Activated CD8-positive, alpha-beta T cell treated with anti-CD3 and anti-CD28 coated beads for 36 hours (primary cell): ENCODE results near the gene ISG20. TPM values are rescaled to one million over a fixed set of nuclear protein-coding genes. Genes with fewer than 3 reads are reported as not detected.
A peak's percentile ranks its signal among the peaks of the same experiment; 100 is the strongest.

Experiments used
- ATAC-seq: fragments of 200-7000 bp; cut with Tn5 transposase; one replicate; pipeline ENCODE4 v1.10.0; 2021; ENCODE audit warnings: mild to moderate bottlenecking, moderate library complexity
- CTCF ChIA-PET: fragments of 350-600 bp; sonication (Branson Sonifier 250); formaldehyde crosslinking; loops from one replicate; lab custom pipeline; 2021; ENCODE audit warnings: antibody characterized with exemption; lab: Charles Lee
- POLR2A ChIA-PET: fragments of 350-600 bp; sonication (Branson Sonifier 250); formaldehyde crosslinking; loops from one replicate; lab custom pipeline; 2021; ENCODE audit warnings: antibody characterized with exemption; lab: Charles Lee
- DNase-seq: peaks from one replicate; pipeline ENCODE4 v3.0.0-alpha.2; 2020
- H3K27ac Mint-ChIP-seq: one replicate; pipeline ENCODE4 v1.8.0; 2021; ENCODE audit warnings: mild to moderate bottlenecking, mixed read lengths
- H3K27me3 Mint-ChIP-seq: one replicate; pipeline ENCODE4 v1.8.0; 2021; ENCODE audit warnings: mixed read lengths
- H3K36me3 Mint-ChIP-seq: one replicate; pipeline ENCODE4 v1.8.0; 2021; ENCODE audit warnings: low read depth, mixed read lengths
- H3K4me1 Mint-ChIP-seq: one replicate; pipeline ENCODE4 v1.8.0; 2021; ENCODE audit warnings: low read depth, mixed read lengths
- H3K4me3 Mint-ChIP-seq: one replicate; pipeline ENCODE4 v1.8.0; 2021; ENCODE audit warnings: mild to moderate bottlenecking, moderate library complexity, mixed read lengths
- H3K9me3 Mint-ChIP-seq: one replicate; pipeline ENCODE4 v1.8.0; 2021; ENCODE audit warnings: mixed read lengths
- CTCF ChIP-seq: fragments of 200-600 bp; IDR thresholded peaks from one replicate; pipeline ENCODE4 v1.8.0; 2022; ENCODE audit warnings: antibody characterized with exemption, mild to moderate bottlenecking
- intact Hi-C: fragments of 100-400 bp; cut with micrococcal nuclease; formaldehyde crosslinking; loops from one replicate; pipeline ENCODE4 v1.10.0; 2022
- total RNA-seq, 2 experiments: library from RNA; stranded (reverse); gene quantifications; one replicate each; pipeline ENCODE4 v1.2.3, GENCODE V29; 2021

ISG20 gene
- total RNA-seq, 2 experiments from 2014 or later: 75.1 to 82.8 TPM

- no peak for ATAC-seq
- no peak overlapping the region for H3K4me3 Mint-ChIP-seq
- POLR2A ChIA-PET: interaction anchor here (0.5 to 1.1 kb wide), 3 partner anchors 15 to 30 kb away, joined by 3 read pairs; no protein-coding TSS in a partner anchor
- DNase-seq: peak; percentile 0
- TF ChIP-seq CTCF: no peak
- peak overlapping the region; percentile 43 for H3K27ac Mint-ChIP-seq
- CTCF ChIA-PET: no interaction called here
- H3K9me3 Mint-ChIP-seq: no peaks in the 10 kb centered on the region
- intact Hi-C loops: no loop called here
- no peaks in the 10 kb centered on the region for H3K27me3 Mint-ChIP-seq
- peaks cover 72% of the 10 kb centered on the region for H3K4me1 Mint-ChIP-seq
- peaks cover 41% of the 10 kb centered on the region for H3K36me3 Mint-ChIP-seq
These were observed 5.9 kb downstream of the ISG20 start for GRCh38 chr15:88644741-88645140.

GRCh38 chr15:88645171-88646087, 6.6 kb downstream of the ISG20 start:
- H3K36me3 Mint-ChIP-seq: peaks cover 35% of the 10 kb centered on the region
- ATAC-seq (no peak), DNase-seq (peak; percentile 2)
- no peaks in the 10 kb centered on the region for H3K9me3 Mint-ChIP-seq
- TF ChIP-seq CTCF: no peak
- peak overlapping the region; percentile 22 for H3K27ac Mint-ChIP-seq
- ChIA-PET POLR2A (interaction anchor here (0.5 to 1.1 kb wide), 6 partner anchors 13 to 29 kb away, joined by 3 to 4 read pairs (median 3); no protein-coding TSS in a partner anchor), CTCF (interaction anchor here (5.6 kb wide), 1 partner anchor 21 kb away, joined by 24 read pairs; no protein-coding TSS in a partner anchor)
- intact Hi-C loops: no loop called here
- H3K27me3 Mint-ChIP-seq: no peaks in the 10 kb centered on the region
- peaks cover 72% of the 10 kb centered on the region for H3K4me1 Mint-ChIP-seq
- H3K4me3 Mint-ChIP-seq: no peak overlapping the region

GRCh38 chr15:88646088-88646405, 7.2 kb downstream of the ISG20 start:
- DNase-seq: no peak
- peaks cover 73% of the 10 kb centered on the region for H3K4me1 Mint-ChIP-seq
- no peaks in the 10 kb centered on the region for H3K27me3 Mint-ChIP-seq
- H3K36me3 Mint-ChIP-seq: peaks cover 34% of the 10 kb centered on the region
- TF ChIP-seq CTCF: no peak
- intact Hi-C loops: no loop called here
- ChIA-PET CTCF (interaction anchor here (5.6 kb wide), 1 partner anchor 22 kb away, joined by 24 read pairs; no protein-coding TSS in a partner anchor), POLR2A (interaction anchor here (0.7 to 1.3 kb wide), 3 partner anchors 10 to 22 kb away, joined by 3 to 4 read pairs (median 3); no protein-coding TSS in a partner anchor)
- H3K27ac Mint-ChIP-seq: no peak overlapping the region
- no peaks in the 10 kb centered on the region for H3K9me3 Mint-ChIP-seq
- no peak for ATAC-seq
- no peak overlapping the region for H3K4me3 Mint-ChIP-seq

GRCh38 chr15:88646951-88647350, 8.1 kb downstream of the ISG20 start:
- no peak for TF ChIP-seq CTCF
- no peaks in the 10 kb centered on the region for H3K9me3 Mint-ChIP-seq
- no peak for ATAC-seq
- H3K4me1 Mint-ChIP-seq: peaks cover 79% of the 10 kb centered on the region
- H3K27me3 Mint-ChIP-seq: no peaks in the 10 kb centered on the region
- intact Hi-C loops: no loop called here
- peak; percentile 0 for DNase-seq
- no peak overlapping the region for H3K4me3 Mint-ChIP-seq
- POLR2A ChIA-PET: interaction anchor here (1.0 to 4.0 kb wide), 4 partner anchors 9 to 23 kb away, joined by 3 to 23 read pairs (median 3); partner anchors contain the start of gene ISG20
- CTCF ChIA-PET: interaction anchor here (1.2 to 5.6 kb wide), 3 partner anchors 9 to 23 kb away, joined by 3 to 24 read pairs (median 12); partner anchors contain the start of gene ISG20
- H3K27ac Mint-ChIP-seq: peak overlapping the region; percentile 60
- peaks cover 38% of the 10 kb centered on the region for H3K36me3 Mint-ChIP-seq
